ENCODE results near the gene RIPK1. TPM values are rescaled to one million over a fixed set of nuclear protein-coding genes. Genes with fewer than 3 reads are reported as not detected.

Gene RIPK1
- total RNA-seq, 1 experiment from 2014 or later, result 14.5 TPM

DNA sequence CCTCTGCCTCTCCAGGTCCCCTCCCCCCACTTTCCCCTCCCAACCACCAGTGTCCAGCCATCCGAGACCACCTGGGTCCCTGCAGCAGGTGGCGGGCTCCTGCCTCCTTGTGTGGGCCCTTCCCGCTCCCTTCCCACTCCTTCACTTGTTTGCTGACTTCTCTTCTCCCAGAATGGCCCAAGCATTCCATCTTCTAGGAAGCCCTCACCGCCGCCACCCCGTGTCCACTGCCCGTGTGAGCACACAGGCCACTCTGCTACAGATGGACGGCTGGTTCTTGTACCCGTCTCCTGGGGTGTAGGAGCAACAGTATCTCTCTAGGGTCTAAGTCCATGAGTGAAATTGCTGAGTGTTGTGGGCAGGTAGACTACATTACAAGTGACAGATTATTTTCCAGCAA, 65.2 kb downstream of the RIPK1 start:
- H3K27ac ChIP-seq (ENCODE audit: low read length), result no peak overlapping the region
- H3K4me3 ChIP-seq (ENCODE audit: low read length), result no peak overlapping the region
- intact Hi-C loops (cut with micrococcal nuclease), result no loop called here
- no peak for ATAC-seq
- ChIA-PET POLR2A (ENCODE audit: unreplicated experiment) (no interaction called here), CTCF (no interaction called here)
- H3F3A ChIP-seq (ENCODE audit: low read length, unreplicated experiment), result no peaks in the 10 kb centered on the region
- no peak overlapping the region for H2AFZ ChIP-seq (ENCODE audit: low read length)
- H3K36me3 ChIP-seq (ENCODE audit: low read depth, low read length), result peaks cover 3% of the 10 kb centered on the region
- no peaks in the 10 kb centered on the region for H3K9me2 ChIP-seq (replicated peaks; ENCODE audit: low read length)
- no peaks in the 10 kb centered on the region for H3K9me3 ChIP-seq (ENCODE audit: low read length)
- no peak for TF ChIP-seq EZH2 (IDR thresholded peaks at IDR 0.05; ENCODE audit: low read length, unreplicated experiment)
- TF ChIP-seq EZH2phosphoT487 (IDR thresholded peaks at IDR 0.05; ENCODE audit: borderline replicate concordance, low read length), result no peak
- TF ChIP-seq, protein P1, sequence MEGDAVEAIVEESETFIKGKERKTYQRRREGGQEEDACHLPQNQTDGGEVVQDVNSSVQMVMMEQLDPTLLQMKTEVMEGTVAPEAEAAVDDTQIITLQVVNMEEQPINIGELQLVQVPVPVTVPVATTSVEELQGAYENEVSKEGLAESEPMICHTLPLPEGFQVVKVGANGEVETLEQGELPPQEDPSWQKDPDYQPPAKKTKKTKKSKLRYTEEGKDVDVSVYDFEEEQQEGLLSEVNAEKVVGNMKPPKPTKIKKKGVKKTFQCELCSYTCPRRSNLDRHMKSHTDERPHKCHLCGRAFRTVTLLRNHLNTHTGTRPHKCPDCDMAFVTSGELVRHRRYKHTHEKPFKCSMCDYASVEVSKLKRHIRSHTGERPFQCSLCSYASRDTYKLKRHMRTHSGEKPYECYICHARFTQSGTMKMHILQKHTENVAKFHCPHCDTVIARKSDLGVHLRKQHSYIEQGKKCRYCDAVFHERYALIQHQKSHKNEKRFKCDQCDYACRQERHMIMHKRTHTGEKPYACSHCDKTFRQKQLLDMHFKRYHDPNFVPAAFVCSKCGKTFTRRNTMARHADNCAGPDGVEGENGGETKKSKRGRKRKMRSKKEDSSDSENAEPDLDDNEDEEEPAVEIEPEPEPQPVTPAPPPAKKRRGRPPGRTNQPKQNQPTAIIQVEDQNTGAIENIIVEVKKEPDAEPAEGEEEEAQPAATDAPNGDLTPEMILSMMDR (conservative IDR thresholded peaks at IDR 0.05; ENCODE audit: low read depth, low read length), result no peak
- no TSS peak for BruUV-seq (replicated peaks)
- no peaks in the 10 kb centered on the region for H3K27me3 ChIP-seq (ENCODE audit: low read length)
- no peak for DNase-seq
- peaks cover 6% of the 10 kb centered on the region for H3K4me1 ChIP-seq (ENCODE audit: insufficient read depth, low read length)
- H4K20me1 ChIP-seq (ENCODE audit: low read length), result no peaks in the 10 kb centered on the region
- H3K4me2 ChIP-seq (ENCODE audit: low read length), result no peak overlapping the region
- H3K79me2 ChIP-seq (ENCODE audit: low read length), result no peaks in the 10 kb centered on the region
- no peak overlapping the region for H3K9ac ChIP-seq (ENCODE audit: low read length)

DNA sequence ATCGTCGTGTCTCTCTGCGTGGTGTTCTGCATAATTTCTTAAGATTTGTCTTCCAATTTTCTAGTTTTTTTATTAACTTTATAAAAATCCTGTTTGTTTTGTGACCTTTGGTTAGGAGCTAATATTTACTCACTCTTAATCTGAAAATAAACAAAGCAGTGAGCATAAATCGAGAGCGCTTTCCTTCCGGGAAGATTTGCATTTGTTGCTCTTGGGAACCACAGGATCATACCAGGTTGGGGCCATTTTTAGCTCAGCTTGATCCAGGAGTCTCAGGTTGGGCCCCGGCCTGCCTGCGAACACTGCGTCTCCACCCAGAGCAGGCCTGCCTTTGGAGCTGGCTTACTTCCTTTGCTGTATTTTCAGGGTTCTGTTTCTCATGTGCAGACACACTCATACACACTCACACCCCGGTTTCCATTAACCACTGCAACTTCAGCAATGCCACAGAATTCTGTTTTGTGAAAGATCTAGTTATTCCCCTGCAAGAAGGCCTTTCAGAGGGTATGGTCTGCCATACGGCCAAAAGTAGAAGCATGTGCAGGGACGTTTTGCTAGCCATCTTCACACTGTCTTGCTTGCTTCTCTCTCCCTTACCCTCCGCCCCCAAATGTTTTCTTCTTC, 67.5 kb downstream of the RIPK1 start:
- TF ChIP-seq EZH2 (IDR thresholded peaks at IDR 0.05; ENCODE audit: low read length, unreplicated experiment) (no peak), EZH2phosphoT487 (IDR thresholded peaks at IDR 0.05; ENCODE audit: borderline replicate concordance, low read length) (no peak)
- TF ChIP-seq, protein P1 (conservative IDR thresholded peaks at IDR 0.05; ENCODE audit: low read depth, low read length), result no peak
- no peaks in the 10 kb centered on the region for H4K20me1 ChIP-seq (ENCODE audit: low read length)
- H3K27ac ChIP-seq (ENCODE audit: low read length), result no peak overlapping the region
- BruUV-seq (replicated peaks), result no TSS peak
- H3K36me3 ChIP-seq (ENCODE audit: low read depth, low read length), result peaks cover 3% of the 10 kb centered on the region
- CTCF ChIA-PET, result interaction anchor here (0.5 kb wide), 1 partner anchor 79 kb away, joined by 4 read pairs; no protein-coding TSS in a partner anchor
- H3K27me3 ChIP-seq (ENCODE audit: low read length), result no peaks in the 10 kb centered on the region
- H3K9me3 ChIP-seq (ENCODE audit: low read length), result no peaks in the 10 kb centered on the region
- peaks cover 21% of the 10 kb centered on the region for H3K4me1 ChIP-seq (ENCODE audit: insufficient read depth, low read length)
- H3K9me2 ChIP-seq (replicated peaks; ENCODE audit: low read length), result no peaks in the 10 kb centered on the region
- H3F3A ChIP-seq (ENCODE audit: low read length, unreplicated experiment), result no peaks in the 10 kb centered on the region
- H3K9ac ChIP-seq (ENCODE audit: low read length), result no peak overlapping the region
- no peak overlapping the region for H3K4me3 ChIP-seq (ENCODE audit: low read length)
- no peak for DNase-seq
- intact Hi-C loops (cut with micrococcal nuclease), result no loop called here
- POLR2A ChIA-PET (ENCODE audit: unreplicated experiment), result interaction anchor here (0.6 kb wide), 1 partner anchor 22 kb away, joined by 4 read pairs; no protein-coding TSS in a partner anchor
- H3K4me2 ChIP-seq (ENCODE audit: low read length), result no peak overlapping the region
- H3K79me2 ChIP-seq (ENCODE audit: low read length), result no peaks in the 10 kb centered on the region
- no peak for ATAC-seq
- no peak overlapping the region for H2AFZ ChIP-seq (ENCODE audit: low read length)

DNA sequence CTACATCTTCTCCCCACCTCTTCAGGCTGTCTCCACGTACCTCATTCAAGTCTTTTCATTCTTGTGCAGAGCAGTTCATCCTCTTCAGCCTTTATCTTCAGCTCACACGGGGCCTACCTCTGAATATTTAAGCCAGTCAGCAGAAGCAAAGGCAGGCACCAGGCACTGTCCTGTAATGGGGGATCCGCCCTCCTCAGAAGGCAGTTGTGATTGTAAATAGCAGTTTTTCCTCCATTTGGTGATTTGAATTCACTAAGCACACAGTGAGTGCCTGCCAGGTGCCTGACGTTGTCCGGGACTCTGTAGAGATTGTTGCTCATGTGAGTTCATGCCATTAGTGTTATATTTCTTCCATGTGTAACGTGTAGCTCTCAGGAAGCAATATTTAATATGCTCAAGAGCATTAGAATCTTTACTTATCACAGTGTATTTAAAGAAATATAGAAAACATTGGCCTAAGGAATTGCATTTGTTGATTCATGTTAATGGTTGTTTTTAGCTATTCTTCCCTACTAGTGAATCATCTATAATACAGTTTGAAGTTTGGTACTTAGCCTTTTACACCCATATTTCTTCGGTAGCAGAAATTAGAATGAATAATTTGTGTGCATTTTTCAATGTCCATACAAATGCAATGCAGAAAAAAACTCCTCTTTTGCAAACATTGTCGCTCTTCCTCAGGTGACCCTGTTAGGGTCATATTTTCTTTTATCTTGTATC, 68.2 kb downstream of the RIPK1 start:
- CTCF ChIA-PET, result interaction anchor here (0.5 kb wide), 1 partner anchor 79 kb away, joined by 4 read pairs; no protein-coding TSS in a partner anchor
- ATAC-seq (no peak), DNase-seq (no peak)

More for the DNA sequence above, 68.2 kb downstream of the RIPK1 start:
- Histone ChIP-seq H4K20me1 (ENCODE audit: low read length) (no peaks in the 10 kb centered on the region), H2AFZ (ENCODE audit: low read length) (no peak overlapping the region), H3K9me3 (ENCODE audit: low read length) (no peaks in the 10 kb centered on the region), H3K27ac (ENCODE audit: low read length) (no peak overlapping the region), H3K27me3 (ENCODE audit: low read length) (no peaks in the 10 kb centered on the region), H3K9ac (ENCODE audit: low read length) (no peak overlapping the region), H3K79me2 (ENCODE audit: low read length) (no peaks in the 10 kb centered on the region), H3K36me3 (ENCODE audit: low read depth, low read length) (peaks cover 3% of the 10 kb centered on the region), H3F3A (ENCODE audit: low read length, unreplicated experiment) (no peaks in the 10 kb centered on the region), H3K4me2 (ENCODE audit: low read length) (no peak overlapping the region), H3K4me1 (ENCODE audit: insufficient read depth, low read length) (peaks cover 21% of the 10 kb centered on the region), H3K4me3 (ENCODE audit: low read length) (no peak overlapping the region), H3K9me2 (replicated peaks; ENCODE audit: low read length) (no peaks in the 10 kb centered on the region)
- intact Hi-C loops (cut with micrococcal nuclease), result no loop called here
- no TSS peak for BruUV-seq (replicated peaks)
- POLR2A ChIA-PET (ENCODE audit: unreplicated experiment), result no interaction called here
- TF ChIP-seq EZH2phosphoT487 (IDR thresholded peaks at IDR 0.05; ENCODE audit: borderline replicate concordance, low read length) (no peak), EZH2 (IDR thresholded peaks at IDR 0.05; ENCODE audit: low read length, unreplicated experiment) (no peak)
- TF ChIP-seq, protein P1 (conservative IDR thresholded peaks at IDR 0.05; ENCODE audit: low read depth, low read length), result no peak

Measured in PC-3 (cell line).